SU-DHL-6 (cell line): ENCODE measurements around the gene SMCHD1.

Experiments used
- H2AFZ ChIP-seq: fragments of 200-600 bp; sonication (generic); 2 replicates; pipeline ENCODE4 v1.6.1; 2014; ENCODE audit warnings: low read depth, mild to moderate bottlenecking, moderate library complexity, mixed read lengths, antibody characterized with exemption, low read length; ENCODE audit not compliant: severe bottlenecking
- H3F3A ChIP-seq: fragments of 200-600 bp; shearing (Covaris generic); 2 replicates; pipeline ENCODE4 v1.6.0; 2016; ENCODE audit warnings: antibody characterized with exemption, mild to moderate bottlenecking; ENCODE audit not compliant: insufficient read depth
- H3K27ac ChIP-seq: fragments of 200-600 bp; sonication (generic); 2 replicates; pipeline ENCODE4 v1.5.1; 2016; ENCODE audit warnings: low read depth, mild to moderate bottlenecking, low read length, moderate library complexity, mixed read lengths
- H3K27me3 ChIP-seq: fragments of 200-600 bp; sonication (generic), shearing (Covaris generic); 2 replicates; pipeline ENCODE4 v1.6.0; 2014; ENCODE audit warnings: mild to moderate bottlenecking, low read length
- H3K36me3 ChIP-seq: fragments of 200-600 bp; sonication (generic); 2 replicates; pipeline ENCODE4 v1.6.1; 2014; ENCODE audit warnings: mild to moderate bottlenecking, low read length, mixed read lengths
- H3K4me2 ChIP-seq: fragments of 300-600, 200-600 bp; shearing (Covaris generic), sonication (generic); 2 replicates; pipeline ENCODE4 v1.6.0; 2014; ENCODE audit warnings: low read length, low read depth, mild to moderate bottlenecking; ENCODE audit not compliant: poor library complexity, severe bottlenecking
- H3K4me3 ChIP-seq: fragments of 200-600 bp; sonication (generic); 2 replicates; pipeline ENCODE4 v1.5.1; 2014; ENCODE audit warnings: antibody characterized with exemption, low read length, mild to moderate bottlenecking, mixed read lengths; ENCODE audit not compliant: insufficient read depth, poor library complexity, severe bottlenecking
- H3K79me2 ChIP-seq: fragments of 200-600 bp; sonication (generic); 2 replicates; pipeline ENCODE4 v1.6.1; 2014; ENCODE audit warnings: mild to moderate bottlenecking, low read length, moderate library complexity; ENCODE audit not compliant: insufficient read depth
- H3K9ac ChIP-seq: fragments of 200-600 bp; sonication (generic); 2 replicates; pipeline ENCODE4 v1.7.0; 2014; ENCODE audit warnings: mild to moderate bottlenecking, low read length
- H3K9me2 ChIP-seq: fragments of 200-600 bp; sonication (generic); replicated peaks from 2 replicates; pipeline ENCODE4 v1.6.1; 2014; ENCODE audit warnings: low read length; ENCODE audit not compliant: insufficient read depth
- H3K9me3 ChIP-seq: fragments of 200-600 bp; sonication (generic); 2 replicates; pipeline ENCODE4 v1.6.1; 2014; ENCODE audit warnings: low read length, mixed read lengths; ENCODE audit not compliant: insufficient read depth
- H4K20me1 ChIP-seq: fragments of 200-600 bp; sonication (generic); 2 replicates; pipeline ENCODE4 v1.6.1; 2014; ENCODE audit warnings: low read depth, mild to moderate bottlenecking, antibody characterized with exemption, low read length, moderate library complexity, mixed read lengths
- CTCF ChIP-seq: fragments of 200-600 bp; sonication (generic); IDR thresholded peaks from one replicate; pipeline ENCODE4 v1.5.1; 2017; ENCODE audit warnings: antibody characterized with exemption, mild to moderate bottlenecking, low read length, moderate library complexity; ENCODE audit not compliant: insufficient read depth, poor library complexity, severe bottlenecking
- EZH2phosphoT487 ChIP-seq: fragments of 200-600 bp; sonication (generic), shearing (Covaris generic); conservative IDR thresholded peaks from 2 replicates; pipeline ENCODE4 v1.6.1; 2018; ENCODE audit warnings: mild to moderate bottlenecking, antibody characterized with exemption, low read length, moderate library complexity, mixed read lengths

SMCHD1 gene

GRCh38 chr18:2699001-2699400, 43.5 kb downstream of the SMCHD1 start:
- no peak for TF ChIP-seq EZH2phosphoT487
- Histone ChIP-seq H3F3A (peaks cover 23% of the 10 kb centered on the region; the same call in 1 of the 2 replicates), H3K9ac (no peak overlapping the region), H2AFZ (no peak overlapping the region), H3K9me2 (no peaks in the 10 kb centered on the region), H3K4me3 (no peak overlapping the region), H3K79me2 (no peaks in the 10 kb centered on the region), H3K27me3 (no peaks in the 10 kb centered on the region), H3K9me3 (no peaks in the 10 kb centered on the region), H4K20me1 (peaks cover 12% of the 10 kb centered on the region; the same call in 1 of the 2 replicates), H3K36me3 (peaks cover 89% of the 10 kb centered on the region), H3K4me2 (no peak overlapping the region), H3K27ac (no peak overlapping the region)

- peaks cover 10% of the 10 kb centered on the region; the same call in 1 of the 2 replicates for H4K20me1 ChIP-seq
- H2AFZ ChIP-seq, result no peak overlapping the region
- no peak overlapping the region for H3K4me2 ChIP-seq
- H3K27me3 ChIP-seq, result no peaks in the 10 kb centered on the region
- H3K36me3 ChIP-seq, result peaks cover 85% of the 10 kb centered on the region
- H3K9ac ChIP-seq, result no peak overlapping the region
- H3K27ac ChIP-seq, result no peak overlapping the region
- H3K9me2 ChIP-seq, result no peaks in the 10 kb centered on the region
- TF ChIP-seq EZH2phosphoT487 (no peak), CTCF (no peak)
- peaks cover 38% of the 10 kb centered on the region; the same call in 1 of the 2 replicates for H3F3A ChIP-seq
- H3K79me2 ChIP-seq, result 0 out of 2 replicates have a peak, but pooled peaks cover 4% of the 10 kb centered on the region
- no peaks in the 10 kb centered on the region for H3K9me3 ChIP-seq
- H3K4me3 ChIP-seq, result no peak overlapping the region
Observed at GRCh38 chr18:2704541-2704940, 49.0 kb downstream of the SMCHD1 start.

GRCh38 chr18:2706903-2707302, 51.4 kb downstream of the SMCHD1 start:
- Histone ChIP-seq H3K9ac (no peak overlapping the region), H3F3A (peaks cover 26% of the 10 kb centered on the region; the same call in 1 of the 2 replicates), H4K20me1 (peaks cover 7% of the 10 kb centered on the region; the same call in 1 of the 2 replicates), H3K36me3 (peaks cover 78% of the 10 kb centered on the region), H3K9me3 (no peaks in the 10 kb centered on the region), H3K27ac (peak overlapping the region; percentile 32; the same call in 1 of the 2 replicates), H2AFZ (no peak overlapping the region), H3K27me3 (no peaks in the 10 kb centered on the region), H3K4me2 (no peak overlapping the region), H3K79me2 (peaks cover 10% of the 10 kb centered on the region; the same call in 1 of the 2 replicates), H3K4me3 (no peak overlapping the region), H3K9me2 (no peaks in the 10 kb centered on the region)
- TF ChIP-seq CTCF, result no peak
- no peak for TF ChIP-seq EZH2phosphoT487

GRCh38 chr18:2707551-2708168, 52.1 kb downstream of the SMCHD1 start:
- Histone ChIP-seq H4K20me1 (peaks cover 7% of the 10 kb centered on the region; the same call in 1 of the 2 replicates), H3K27me3 (no peaks in the 10 kb centered on the region), H2AFZ (no peak overlapping the region), H3K36me3 (peaks cover 77% of the 10 kb centered on the region; the same call in 1 of the 2 replicates), H3K4me3 (no peak overlapping the region), H3K9ac (no peak overlapping the region), H3F3A (peaks cover 25% of the 10 kb centered on the region; the same call in 1 of the 2 replicates), H3K27ac (no peak overlapping the region), H3K9me2 (no peaks in the 10 kb centered on the region), H3K9me3 (no peaks in the 10 kb centered on the region), H3K79me2 (peaks cover 10% of the 10 kb centered on the region; the same call in 1 of the 2 replicates), H3K4me2 (no peak overlapping the region)
- TF ChIP-seq EZH2phosphoT487, result no peak
- TF ChIP-seq CTCF, result no peak
